K562 (cell line): Measurements from ENCODE around the gene IDUA. TPM values are rescaled to one million over a fixed set of nuclear protein-coding genes. Genes with fewer than 3 reads are reported as not detected.

Experiments
- ARNT ChIP-seq, 2 experiments: fragments of 450-650 bp; IDR thresholded peaks; 2 replicates each; pipeline ENCODE4 v1.6.1; 2016; ENCODE audit warnings: mild to moderate bottlenecking in 1 of 2
- C11orf30 ChIP-seq: fragments of 450-650 bp; IDR thresholded peaks from 2 replicates; pipeline ENCODE4 v1.6.1; 2016; ENCODE audit warnings: low read depth, mild to moderate bottlenecking
- DIDO1 ChIP-seq: fragments of 450-650 bp; IDR thresholded peaks from 2 replicates; pipeline ENCODE4 v1.6.1; 2016; ENCODE audit warnings: low read depth, missing biosample characterization, missing genetic modification characterization
- E2F3 ChIP-seq: fragments of 250-450 bp; sonication (Bioruptor Pico); IDR thresholded peaks from 2 replicates; pipeline ENCODE4 v1.4.0; 2020; ENCODE audit warnings: mild to moderate bottlenecking
- EWSR1 ChIP-seq: fragments of 450-650 bp; IDR thresholded peaks from 2 replicates; pipeline ENCODE4 v1.6.1; 2018; ENCODE audit warnings: borderline replicate concordance, mild to moderate bottlenecking, low read depth, moderate library complexity; ENCODE audit not compliant: partially characterized antibody
- FIP1L1 ChIP-seq: fragments of 200-400 bp; formaldehyde crosslinking; IDR thresholded peaks from 2 replicates; pipeline ENCODE4 v1.6.1; 2018; ENCODE audit warnings: mild to moderate bottlenecking, low read depth, low read length; ENCODE audit not compliant: poor library complexity, severe bottlenecking
- POLR2AphosphoS5 ChIP-seq: IDR thresholded peaks from 2 replicates; pipeline ENCODE4 v1.6.1; 2011; ENCODE audit warnings: mild to moderate bottlenecking, low read depth, low read length, moderate library complexity; ENCODE audit not compliant: control insufficient read depth, insufficient read depth
- PRPF4 ChIP-seq: fragments of 200-400 bp; formaldehyde crosslinking; IDR thresholded peaks from one replicate; pipeline ENCODE4 v1.6.1; 2017; ENCODE audit warnings: low read length, low read depth, mild to moderate bottlenecking; ENCODE audit not compliant: insufficient read depth, poor library complexity, severe bottlenecking
- RBM39 ChIP-seq: fragments of 200-400 bp; formaldehyde crosslinking; optimal IDR thresholded peaks from 2 replicates; pipeline ENCODE3; 2018; ENCODE audit warnings: low read depth, low read length
- ZC3H11A ChIP-seq: IDR thresholded peaks from 2 replicates; pipeline ENCODE4 v1.6.1; 2012; ENCODE audit warnings: low read depth, low read length, improper control_type of control experiment
- ZC3H4 ChIP-seq: sonication (generic); formaldehyde crosslinking; IDR thresholded peaks from 2 replicates; pipeline ENCODE4 v1.9.0; 2021; ENCODE audit warnings: missing genetic modification reagents, borderline replicate concordance
- ZNF212 ChIP-seq: fragments of 450-650 bp; formaldehyde crosslinking; IDR thresholded peaks from 2 replicates; pipeline ENCODE4 v1.4.0; 2020; ENCODE audit warnings: mild to moderate bottlenecking
- ZNF217 ChIP-seq: sonication (generic); formaldehyde crosslinking; IDR thresholded peaks from 2 replicates; pipeline ENCODE4 v1.8.0; 2022; ENCODE audit warnings: mild to moderate bottlenecking, missing genetic modification reagents
- ZNF707 ChIP-seq: fragments of 250-450 bp; sonication (Bioruptor Pico); conservative IDR thresholded peaks from 2 replicates; pipeline ENCODE4 v1.8.0; 2022; ENCODE audit warnings: inconsistent platforms, mild to moderate bottlenecking, moderate library complexity
- ZNF780A ChIP-seq: fragments of 250-450 bp; sonication (Bioruptor Pico); IDR thresholded peaks from 2 replicates; pipeline ENCODE4 v1.5.0; 2021; ENCODE audit warnings: mild to moderate bottlenecking
- polyA plus RNA-seq, 8 experiments: library from polyadenylated mRNA; depleted of rRNA in 4 of 8; stranded (reverse) in 5 of 8; unstranded in 3 of 8; fragments of >200 nt; fragmentation: Nextera tagmentation in 2 of 8; fragmentation: Illumina TruSeq in 1 of 8; extraction: Ambion mirVana in 2 of 8; extraction: Trizol in 1 of 8; gene quantifications; 2 replicates each; pipeline versions ENCODE4 v1.2.1 to v1.2.3, GENCODE V29; 2011 to 2014; ENCODE audit warnings: inconsistent platforms in 1 of 8, missing spikeins in 1 of 8
- total RNA-seq, 7 experiments: library from RNA; depleted of rRNA in 6 of 7; stranded (reverse); fragments of >200 nt in 6 of 7; fragmentation: Illumina TruSeq in 2 of 7; extraction: Trizol in 2 of 7; gene quantifications; 2 replicates each; pipeline versions ENCODE4 v1.2.1 to v1.2.3, GENCODE V29; 2011 to 2021; ENCODE audit warnings: low replicate concordance in 1 of 7
- TF ChIP-seq, protein P1 (sequence below): fragments of 450-650 bp; IDR thresholded peaks from 2 replicates; pipeline ENCODE4 v1.6.1; 2016; ENCODE audit warnings: borderline replicate concordance
- TF ChIP-seq, protein P2 (sequence below): fragments of 450-650 bp; conservative IDR thresholded peaks from 2 replicates; pipeline ENCODE4 v1.6.1; 2016; ENCODE audit warnings: missing genetic modification characterization, low read depth, mild to moderate bottlenecking, missing compliant biosample characterization, moderate library complexity
- TF ChIP-seq, protein P3 (sequence below): fragments of 250-450 bp; sonication (Bioruptor Pico); IDR thresholded peaks from 2 replicates; pipeline ENCODE4 v1.4.0; 2020
- TF ChIP-seq, protein P4 (sequence below): IDR thresholded peaks from 2 replicates; pipeline ENCODE4 v1.6.1; 2011; ENCODE audit not compliant: insufficient read length; ENCODE audit errors: extremely low read depth

Gene IDUA
- total and polyA plus RNA-seq, 9 of the 15 experiments (the other 6 are each of a cell fraction or from before 2014, with no cell fraction given): 0.04 to 16.1 (median 1.2) TPM

DNA sequence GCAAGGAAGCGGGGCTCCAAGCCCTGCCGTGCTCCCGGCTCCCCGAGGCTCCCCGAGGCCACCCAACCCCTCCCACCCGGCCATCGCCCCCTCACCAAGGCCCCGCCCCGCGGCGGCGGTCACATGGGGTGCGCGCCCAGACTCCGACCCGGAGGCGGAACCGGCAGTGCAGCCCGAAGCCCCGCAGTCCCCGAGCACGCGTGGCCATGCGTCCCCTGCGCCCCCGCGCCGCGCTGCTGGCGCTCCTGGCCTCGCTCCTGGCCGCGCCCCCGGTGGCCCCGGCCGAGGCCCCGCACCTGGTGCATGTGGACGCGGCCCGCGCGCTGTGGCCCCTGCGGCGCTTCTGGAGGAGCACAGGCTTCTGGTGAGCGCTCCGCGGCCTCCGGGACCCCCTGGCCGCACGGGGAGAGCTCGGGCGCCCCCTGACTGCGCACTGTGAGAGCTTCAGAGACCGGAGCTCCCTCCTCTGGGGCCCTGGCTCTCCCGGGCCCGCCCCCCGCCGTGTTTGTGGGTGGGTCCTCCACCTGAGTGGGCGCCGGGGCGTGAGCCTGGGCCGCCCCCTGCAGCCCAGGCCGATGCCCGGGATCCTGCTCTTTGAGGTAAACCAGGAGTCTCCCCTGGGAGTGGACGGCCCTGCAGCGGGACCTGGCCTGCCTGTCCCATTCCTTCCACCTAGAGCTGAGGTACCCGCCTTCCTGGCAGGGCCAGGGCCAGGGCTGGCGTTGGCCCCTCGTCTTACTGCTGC, at the start of gene IDUA (continued):
- no peak for TF ChIP-seq EWSR1
- no peak for TF ChIP-seq ZNF780A (CRISPR knock-in tag)
- no peak for TF ChIP-seq ZC3H11A
- TF ChIP-seq, protein P1, sequence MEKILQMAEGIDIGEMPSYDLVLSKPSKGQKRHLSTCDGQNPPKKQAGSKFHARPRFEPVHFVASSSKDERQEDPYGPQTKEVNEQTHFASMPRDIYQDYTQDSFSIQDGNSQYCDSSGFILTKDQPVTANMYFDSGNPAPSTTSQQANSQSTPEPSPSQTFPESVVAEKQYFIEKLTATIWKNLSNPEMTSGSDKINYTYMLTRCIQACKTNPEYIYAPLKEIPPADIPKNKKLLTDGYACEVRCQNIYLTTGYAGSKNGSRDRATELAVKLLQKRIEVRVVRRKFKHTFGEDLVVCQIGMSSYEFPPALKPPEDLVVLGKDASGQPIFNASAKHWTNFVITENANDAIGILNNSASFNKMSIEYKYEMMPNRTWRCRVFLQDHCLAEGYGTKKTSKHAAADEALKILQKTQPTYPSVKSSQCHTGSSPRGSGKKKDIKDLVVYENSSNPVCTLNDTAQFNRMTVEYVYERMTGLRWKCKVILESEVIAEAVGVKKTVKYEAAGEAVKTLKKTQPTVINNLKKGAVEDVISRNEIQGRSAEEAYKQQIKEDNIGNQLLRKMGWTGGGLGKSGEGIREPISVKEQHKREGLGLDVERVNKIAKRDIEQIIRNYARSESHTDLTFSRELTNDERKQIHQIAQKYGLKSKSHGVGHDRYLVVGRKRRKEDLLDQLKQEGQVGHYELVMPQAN: no peak
- TF ChIP-seq ZNF212 (CRISPR knock-in tag): no peak
- TF ChIP-seq, protein P2, sequence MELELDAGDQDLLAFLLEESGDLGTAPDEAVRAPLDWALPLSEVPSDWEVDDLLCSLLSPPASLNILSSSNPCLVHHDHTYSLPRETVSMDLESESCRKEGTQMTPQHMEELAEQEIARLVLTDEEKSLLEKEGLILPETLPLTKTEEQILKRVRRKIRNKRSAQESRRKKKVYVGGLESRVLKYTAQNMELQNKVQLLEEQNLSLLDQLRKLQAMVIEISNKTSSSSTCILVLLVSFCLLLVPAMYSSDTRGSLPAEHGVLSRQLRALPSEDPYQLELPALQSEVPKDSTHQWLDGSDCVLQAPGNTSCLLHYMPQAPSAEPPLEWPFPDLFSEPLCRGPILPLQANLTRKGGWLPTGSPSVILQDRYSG (tag): no peak
- no peak for TF ChIP-seq E2F3
- TF ChIP-seq RBM39: no peak
- no peak for TF ChIP-seq FIP1L1
- no peak for TF ChIP-seq PRPF4
- TF ChIP-seq ZNF707 (CRISPR knock-in tag): no peak
- TF ChIP-seq POLR2AphosphoS5: peak; percentile 68
- TF ChIP-seq, protein P3, sequence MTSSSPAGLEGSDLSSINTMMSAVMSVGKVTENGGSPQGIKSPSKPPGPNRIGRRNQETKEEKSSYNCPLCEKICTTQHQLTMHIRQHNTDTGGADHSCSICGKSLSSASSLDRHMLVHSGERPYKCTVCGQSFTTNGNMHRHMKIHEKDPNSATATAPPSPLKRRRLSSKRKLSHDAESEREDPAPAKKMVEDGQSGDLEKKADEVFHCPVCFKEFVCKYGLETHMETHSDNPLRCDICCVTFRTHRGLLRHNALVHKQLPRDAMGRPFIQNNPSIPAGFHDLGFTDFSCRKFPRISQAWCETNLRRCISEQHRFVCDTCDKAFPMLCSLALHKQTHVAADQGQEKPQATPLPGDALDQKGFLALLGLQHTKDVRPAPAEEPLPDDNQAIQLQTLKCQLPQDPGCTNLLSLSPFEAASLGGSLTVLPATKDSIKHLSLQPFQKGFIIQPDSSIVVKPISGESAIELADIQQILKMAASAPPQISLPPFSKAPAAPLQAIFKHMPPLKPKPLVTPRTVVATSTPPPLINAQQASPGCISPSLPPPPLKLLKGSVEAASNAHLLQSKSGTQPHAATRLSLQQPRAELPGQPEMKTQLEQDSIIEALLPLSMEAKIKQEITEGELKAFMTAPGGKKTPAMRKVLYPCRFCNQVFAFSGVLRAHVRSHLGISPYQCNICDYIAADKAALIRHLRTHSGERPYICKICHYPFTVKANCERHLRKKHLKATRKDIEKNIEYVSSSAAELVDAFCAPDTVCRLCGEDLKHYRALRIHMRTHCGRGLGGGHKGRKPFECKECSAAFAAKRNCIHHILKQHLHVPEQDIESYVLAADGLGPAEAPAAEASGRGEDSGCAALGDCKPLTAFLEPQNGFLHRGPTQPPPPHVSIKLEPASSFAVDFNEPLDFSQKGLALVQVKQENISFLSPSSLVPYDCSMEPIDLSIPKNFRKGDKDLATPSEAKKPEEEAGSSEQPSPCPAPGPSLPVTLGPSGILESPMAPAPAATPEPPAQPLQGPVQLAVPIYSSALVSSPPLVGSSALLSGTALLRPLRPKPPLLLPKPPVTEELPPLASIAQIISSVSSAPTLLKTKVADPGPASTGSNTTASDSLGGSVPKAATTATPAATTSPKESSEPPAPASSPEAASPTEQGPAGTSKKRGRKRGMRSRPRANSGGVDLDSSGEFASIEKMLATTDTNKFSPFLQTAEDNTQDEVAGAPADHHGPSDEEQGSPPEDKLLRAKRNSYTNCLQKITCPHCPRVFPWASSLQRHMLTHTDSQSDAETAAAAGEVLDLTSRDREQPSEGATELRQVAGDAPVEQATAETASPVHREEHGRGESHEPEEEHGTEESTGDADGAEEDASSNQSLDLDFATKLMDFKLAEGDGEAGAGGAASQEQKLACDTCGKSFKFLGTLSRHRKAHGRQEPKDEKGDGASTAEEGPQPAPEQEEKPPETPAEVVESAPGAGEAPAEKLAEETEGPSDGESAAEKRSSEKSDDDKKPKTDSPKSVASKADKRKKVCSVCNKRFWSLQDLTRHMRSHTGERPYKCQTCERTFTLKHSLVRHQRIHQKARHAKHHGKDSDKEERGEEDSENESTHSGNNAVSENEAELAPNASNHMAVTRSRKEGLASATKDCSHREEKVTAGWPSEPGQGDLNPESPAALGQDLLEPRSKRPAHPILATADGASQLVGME (CRISPR knock-in tag): no peak
- no peak for TF ChIP-seq ZC3H4 (CRISPR knock-in tag)
- TF ChIP-seq ARNT (IDR thresholded peaks at IDR 0.05): no peak
- no peak for TF ChIP-seq DIDO1 (tag)
- TF ChIP-seq, protein P4, sequence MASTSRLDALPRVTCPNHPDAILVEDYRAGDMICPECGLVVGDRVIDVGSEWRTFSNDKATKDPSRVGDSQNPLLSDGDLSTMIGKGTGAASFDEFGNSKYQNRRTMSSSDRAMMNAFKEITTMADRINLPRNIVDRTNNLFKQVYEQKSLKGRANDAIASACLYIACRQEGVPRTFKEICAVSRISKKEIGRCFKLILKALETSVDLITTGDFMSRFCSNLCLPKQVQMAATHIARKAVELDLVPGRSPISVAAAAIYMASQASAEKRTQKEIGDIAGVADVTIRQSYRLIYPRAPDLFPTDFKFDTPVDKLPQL: no peak
- no peak for TF ChIP-seq C11orf30
- no peak for TF ChIP-seq ZNF217 (CRISPR knock-in tag)
